ENCODE results near the gene PLB1.

The PLB1 gene

DNA sequence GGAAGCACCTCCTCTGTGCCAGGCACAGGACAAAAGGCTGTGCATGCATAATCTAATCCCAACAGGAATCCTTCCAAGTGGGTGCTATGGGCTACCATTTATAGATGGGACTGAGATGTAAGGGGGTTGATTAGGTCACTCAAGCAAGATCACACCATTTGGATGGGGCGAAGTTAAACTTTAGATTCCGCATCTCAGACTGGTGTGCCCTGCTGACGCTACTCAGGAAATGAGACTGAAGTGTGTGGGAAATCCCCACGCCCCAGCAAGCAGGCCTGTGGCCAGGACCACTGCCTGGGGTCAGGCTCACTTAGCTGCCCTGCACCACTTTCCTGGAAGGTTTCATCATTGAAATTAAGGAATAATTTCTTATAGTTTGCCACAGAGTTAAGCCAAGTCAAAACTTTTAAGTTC lies 185.3 kb downstream of the PLB1 start:
- no peak overlapping the region for H3K9ac ChIP-seq (ENCODE audit: low read length)
- H2BK120ac ChIP-seq (ENCODE audit: low read depth, low read length) = no peak overlapping the region
- peak overlapping the region; percentile 20 to 92 for H2BK12ac ChIP-seq (ENCODE audit: low read length in 2 of 2)
- peak overlapping the region; percentile 16 to 75 for H3K18ac ChIP-seq (ENCODE audit: low read depth in 1 of 2, low read length in 2 of 2)
- H4K91ac ChIP-seq (ENCODE audit: low read length) = peak overlapping the region; percentile 2
- H2AFZ ChIP-seq (ENCODE audit: low read depth, low read length) = no peak overlapping the region
- H2BK15ac ChIP-seq (ENCODE audit: low read depth, poor library complexity, severe bottlenecking) = peak overlapping the region; percentile 44
- H3K27ac ChIP-seq (ENCODE audit: low read length, poor library complexity, severe bottlenecking) = peak overlapping the region; percentile 75
- WGBS = 20% methylated on average over 4 of the region's 4 CpGs
- peak overlapping the region; percentile 50 for H2AK5ac ChIP-seq (ENCODE audit: low read length, severe bottlenecking)
- no peak overlapping the region for H3K4me3 ChIP-seq (ENCODE audit: insufficient read depth in 1 of 2, low read depth in 1 of 2, low read length in 2 of 2)
- H4K8ac ChIP-seq (ENCODE audit: low read length) = peak overlapping the region; percentile 70
- H2BK5ac ChIP-seq (ENCODE audit: low read depth, low read length, poor library complexity, severe bottlenecking) = no peak overlapping the region
- no peak overlapping the region for H3K4ac ChIP-seq (ENCODE audit: low read depth in 1 of 2, low read length in 2 of 2)
- peak; percentile 88 for DNase-seq
- H3K79me1 ChIP-seq (replicated peaks; ENCODE audit: low read length, poor library complexity, severe bottlenecking) = no peaks in the 10 kb centered on the region
- H3K4me2 ChIP-seq (ENCODE audit: low read length, poor library complexity, severe bottlenecking) = no peak overlapping the region
- H3K4me1 ChIP-seq (ENCODE audit: control insufficient read depth, insufficient read depth, low read depth, low read length) = peaks cover 32% of the 10 kb centered on the region
- H3K23ac ChIP-seq (ENCODE audit: low read length in 2 of 2) = no peak overlapping the region
- no peaks in the 10 kb centered on the region for H3K36me3 ChIP-seq (ENCODE audit: control insufficient read depth in 1 of 2, insufficient read depth in 2 of 2, low read depth in 1 of 2, low read length in 2 of 2)
- H3K14ac ChIP-seq (ENCODE audit: low read length in 2 of 2) = no peak overlapping the region
- H3K9me3 ChIP-seq (ENCODE audit: control insufficient read depth, low read length) = no peaks in the 10 kb centered on the region
- no peaks in the 10 kb centered on the region for H3K27me3 ChIP-seq (ENCODE audit: control insufficient read depth in 1 of 2, insufficient read depth in 1 of 2, low read length in 2 of 2)

- H2BK120ac ChIP-seq (ENCODE audit: low read depth, low read length) = no peak overlapping the region
- peak overlapping the region; percentile 75 for H3K27ac ChIP-seq (ENCODE audit: low read length, poor library complexity, severe bottlenecking)
- H4K8ac ChIP-seq (ENCODE audit: low read length) = peak overlapping the region; percentile 70
- peak overlapping the region; percentile 8 for H3K4me2 ChIP-seq (ENCODE audit: low read length, poor library complexity, severe bottlenecking)
- no peak overlapping the region for H3K9ac ChIP-seq (ENCODE audit: low read length)
- no peaks in the 10 kb centered on the region for H3K9me3 ChIP-seq (ENCODE audit: control insufficient read depth, low read length)
- H2BK12ac ChIP-seq (ENCODE audit: low read length in 2 of 2) = no peak overlapping the region
- no peak overlapping the region for H2AFZ ChIP-seq (ENCODE audit: low read depth, low read length)
- H3K4me1 ChIP-seq (ENCODE audit: control insufficient read depth, insufficient read depth, low read depth, low read length) = peaks cover 30% of the 10 kb centered on the region
- DNase-seq = peak; percentile 60
- no peak overlapping the region for H2AK5ac ChIP-seq (ENCODE audit: low read length, severe bottlenecking)
- peak overlapping the region in 1 of 2 experiments; percentile 33 for H3K4ac ChIP-seq (ENCODE audit: low read depth in 1 of 2, low read length in 2 of 2)
- H3K27me3 ChIP-seq (ENCODE audit: control insufficient read depth in 1 of 2, insufficient read depth in 1 of 2, low read length in 2 of 2) = no peaks in the 10 kb centered on the region
- no peak overlapping the region for H2BK5ac ChIP-seq (ENCODE audit: low read depth, low read length, poor library complexity, severe bottlenecking)
- no peak overlapping the region for H3K14ac ChIP-seq (ENCODE audit: low read length in 2 of 2)
- H3K4me3 ChIP-seq (ENCODE audit: insufficient read depth in 1 of 2, low read depth in 1 of 2, low read length in 2 of 2) = no peak overlapping the region
- peak overlapping the region in 1 of 2 experiments; percentile 16 for H3K18ac ChIP-seq (ENCODE audit: low read depth in 1 of 2, low read length in 2 of 2)
- no peak overlapping the region for H3K23ac ChIP-seq (ENCODE audit: low read length in 2 of 2)
- H3K79me1 ChIP-seq (replicated peaks; ENCODE audit: low read length, poor library complexity, severe bottlenecking) = no peaks in the 10 kb centered on the region
- peak overlapping the region; percentile 44 for H2BK15ac ChIP-seq (ENCODE audit: low read depth, poor library complexity, severe bottlenecking)
- no peak overlapping the region for H4K91ac ChIP-seq (ENCODE audit: low read length)
- H3K36me3 ChIP-seq (ENCODE audit: control insufficient read depth in 1 of 2, insufficient read depth in 2 of 2, low read depth in 1 of 2, low read length in 2 of 2) = no peaks in the 10 kb centered on the region
Measured at GRCh38 chr2:28681606-28682005, 185.7 kb downstream of the PLB1 start.

DNA sequence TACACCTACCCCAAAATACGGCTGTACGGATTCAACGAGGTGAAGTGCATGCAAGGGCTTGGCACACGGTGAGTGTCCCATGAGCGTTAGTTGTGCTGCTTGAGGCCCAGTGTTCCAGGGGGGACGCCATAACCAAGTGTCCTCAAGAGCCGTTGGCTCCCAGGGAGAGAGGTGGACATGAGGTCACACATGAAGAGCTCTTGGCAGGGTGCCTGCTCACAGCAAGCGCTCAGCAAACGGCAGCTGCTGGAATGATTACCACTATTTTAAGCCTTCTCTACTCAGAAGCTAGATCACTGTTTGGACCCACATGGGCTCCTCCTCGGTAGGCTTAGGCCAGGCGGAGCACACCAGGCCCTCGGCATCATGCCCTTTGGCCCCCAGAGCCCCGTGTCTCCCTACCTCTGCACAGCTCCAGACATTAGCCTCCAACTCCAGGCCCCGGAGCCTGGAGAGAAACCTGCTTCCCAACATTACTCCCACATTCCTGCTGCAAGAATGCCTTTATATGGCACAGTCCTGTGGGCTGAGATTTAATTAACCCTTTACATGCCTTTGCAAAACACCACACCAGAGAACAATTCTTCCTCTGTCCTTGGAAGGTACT lies 187.3 kb downstream of the PLB1 start:
- no peak overlapping the region for H3K4me3 ChIP-seq (ENCODE audit: insufficient read depth in 1 of 2, low read depth in 1 of 2, low read length in 2 of 2)
- peak overlapping the region; percentile 79 to 90 for H3K18ac ChIP-seq (ENCODE audit: low read depth in 1 of 2, low read length in 2 of 2)
- peak overlapping the region; percentile 65 to 85 for H3K4ac ChIP-seq (ENCODE audit: low read depth in 1 of 2, low read length in 2 of 2)
- H2BK5ac ChIP-seq (ENCODE audit: low read depth, low read length, poor library complexity, severe bottlenecking) = peak overlapping the region; percentile 26
- no peak overlapping the region for H3K14ac ChIP-seq (ENCODE audit: low read length in 2 of 2)
- H4K8ac ChIP-seq (ENCODE audit: low read length) = peak overlapping the region; percentile 52
- H3K27me3 ChIP-seq (ENCODE audit: control insufficient read depth in 1 of 2, insufficient read depth in 1 of 2, low read length in 2 of 2) = no peaks in the 10 kb centered on the region
- peak overlapping the region; percentile 96 for H4K91ac ChIP-seq (ENCODE audit: low read length)
- DNase-seq = peak; percentile 93
- H3K36me3 ChIP-seq (ENCODE audit: control insufficient read depth in 1 of 2, insufficient read depth in 2 of 2, low read depth in 1 of 2, low read length in 2 of 2) = no peaks in the 10 kb centered on the region
- peak overlapping the region; percentile 76 for H2AK5ac ChIP-seq (ENCODE audit: low read length, severe bottlenecking)
- H3K4me2 ChIP-seq (ENCODE audit: low read length, poor library complexity, severe bottlenecking) = no peak overlapping the region
- H3K27ac ChIP-seq (ENCODE audit: low read length, poor library complexity, severe bottlenecking) = peak overlapping the region; percentile 77
- H2BK12ac ChIP-seq (ENCODE audit: low read length in 2 of 2) = peak overlapping the region; percentile 65 to 99
- peak overlapping the region; percentile 39 for H2BK120ac ChIP-seq (ENCODE audit: low read depth, low read length)
- no peak overlapping the region for H3K9ac ChIP-seq (ENCODE audit: low read length)
- peaks cover 30% of the 10 kb centered on the region for H3K4me1 ChIP-seq (ENCODE audit: control insufficient read depth, insufficient read depth, low read depth, low read length)
- no peak overlapping the region for H2BK15ac ChIP-seq (ENCODE audit: low read depth, poor library complexity, severe bottlenecking)
- H3K23ac ChIP-seq (ENCODE audit: low read length in 2 of 2) = no peak overlapping the region
- no peak overlapping the region for H2AFZ ChIP-seq (ENCODE audit: low read depth, low read length)
- H3K9me3 ChIP-seq (ENCODE audit: control insufficient read depth, low read length) = no peaks in the 10 kb centered on the region
- WGBS = 29% methylated on average over 14 of the region's 14 CpGs
- no peaks in the 10 kb centered on the region for H3K79me1 ChIP-seq (replicated peaks; ENCODE audit: low read length, poor library complexity, severe bottlenecking)

DNA sequence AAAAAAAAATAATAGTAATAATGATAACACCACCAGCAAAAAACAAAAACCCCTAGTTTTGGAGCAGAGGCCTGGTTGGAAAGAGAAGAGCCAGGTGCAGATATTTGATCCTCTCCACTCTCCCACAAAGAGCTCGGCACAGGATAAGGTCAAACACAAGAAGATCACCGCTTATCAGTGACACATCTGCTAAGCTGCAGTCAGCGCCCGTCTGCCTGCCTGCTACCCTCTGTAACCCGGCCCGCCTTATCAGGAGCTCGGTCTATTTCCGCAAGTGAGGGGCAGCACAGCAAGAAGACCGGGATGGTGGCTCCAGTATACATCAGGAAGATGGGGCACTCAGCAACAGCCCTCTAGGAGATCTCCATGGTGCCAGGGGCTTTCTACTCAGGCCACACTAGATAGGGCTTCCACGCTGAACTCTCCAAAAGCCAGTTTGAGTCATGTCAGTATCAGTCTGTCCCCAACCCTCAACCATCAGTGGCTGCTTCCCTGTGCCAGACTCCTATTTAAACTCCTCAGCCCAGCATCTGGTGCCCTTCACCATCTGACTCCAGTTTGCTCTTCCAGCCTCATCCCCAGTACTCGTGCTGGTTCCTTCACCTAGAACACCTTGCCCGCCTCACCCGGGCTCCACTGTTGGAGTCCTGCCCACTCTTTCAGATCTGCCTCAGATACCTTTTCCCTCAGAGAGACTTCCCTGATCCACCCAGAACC lies 188.4 kb downstream of the PLB1 start:
- no peaks in the 10 kb centered on the region for H3K9me3 ChIP-seq (ENCODE audit: control insufficient read depth, low read length)
- 69% methylated on average over 13 of the region's 13 CpGs for WGBS
- peaks cover 30% of the 10 kb centered on the region for H3K4me1 ChIP-seq (ENCODE audit: control insufficient read depth, insufficient read depth, low read depth, low read length)
- H3K79me1 ChIP-seq (replicated peaks; ENCODE audit: low read length, poor library complexity, severe bottlenecking) = no peaks in the 10 kb centered on the region
- H4K91ac ChIP-seq (ENCODE audit: low read length) = peak overlapping the region; percentile 72
- no peaks in the 10 kb centered on the region for H3K36me3 ChIP-seq (ENCODE audit: control insufficient read depth in 1 of 2, insufficient read depth in 2 of 2, low read depth in 1 of 2, low read length in 2 of 2)
- no peak overlapping the region for H3K4me3 ChIP-seq (ENCODE audit: insufficient read depth in 1 of 2, low read depth in 1 of 2, low read length in 2 of 2)
- H2BK15ac ChIP-seq (ENCODE audit: low read depth, poor library complexity, severe bottlenecking) = peak overlapping the region; percentile 99
- H2AFZ ChIP-seq (ENCODE audit: low read depth, low read length) = peak overlapping the region; percentile 57
- no peaks in the 10 kb centered on the region for H3K27me3 ChIP-seq (ENCODE audit: control insufficient read depth in 1 of 2, insufficient read depth in 1 of 2, low read length in 2 of 2)
- H2BK5ac ChIP-seq (ENCODE audit: low read depth, low read length, poor library complexity, severe bottlenecking) = peak overlapping the region; percentile 48
- H3K18ac ChIP-seq (ENCODE audit: low read depth in 1 of 2, low read length in 2 of 2) = peak overlapping the region; percentile 59 to 79
- H3K27ac ChIP-seq (ENCODE audit: low read length, poor library complexity, severe bottlenecking) = no peak overlapping the region
- peak overlapping the region in 1 of 2 experiments; percentile 79 for H3K14ac ChIP-seq (ENCODE audit: low read length in 2 of 2)
- peak overlapping the region; percentile 92 for H2BK120ac ChIP-seq (ENCODE audit: low read depth, low read length)
- H4K8ac ChIP-seq (ENCODE audit: low read length) = peak overlapping the region; percentile 84
- H3K9ac ChIP-seq (ENCODE audit: low read length) = no peak overlapping the region
- peak overlapping the region; percentile 47 to 91 for H3K4ac ChIP-seq (ENCODE audit: low read depth in 1 of 2, low read length in 2 of 2)
- H3K4me2 ChIP-seq (ENCODE audit: low read length, poor library complexity, severe bottlenecking) = no peak overlapping the region
- peak overlapping the region; percentile 99 for H2AK5ac ChIP-seq (ENCODE audit: low read length, severe bottlenecking)
- peak overlapping the region; percentile 86 to 98 for H2BK12ac ChIP-seq (ENCODE audit: low read length in 2 of 2)
- no peak for DNase-seq
- H3K23ac ChIP-seq (ENCODE audit: low read length in 2 of 2) = no peak overlapping the region
